Stimulated activated CD8-positive, alpha-beta memory T cell treated with anti-CD3 and anti-CD28 coated beads, Interleukin-7, amount 100 ng/mL, for 24 hours (primary cell): Measurements from ENCODE around the gene GLIPR2.
"Not testable (repeated sequence)": the region's sequence is repeated elsewhere in the genome, so short reads cannot be mapped to it uniquely, and the experiment has no call there.

Source experiments
- DNase-seq: peaks from one replicate; pipeline ENCODE4 v3.0.0-alpha.2; 2020; ENCODE audit warnings: low read depth

The GLIPR2 gene, protein sequence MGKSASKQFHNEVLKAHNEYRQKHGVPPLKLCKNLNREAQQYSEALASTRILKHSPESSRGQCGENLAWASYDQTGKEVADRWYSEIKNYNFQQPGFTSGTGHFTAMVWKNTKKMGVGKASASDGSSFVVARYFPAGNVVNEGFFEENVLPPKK

GRCh38 chr9:36136272-36136893, at the start of gene GLIPR2:
Gene GLIPR2 (plus strand): TSS chr9:36136733. CDS start chr9:36136779, 46 bp downstream.
- DNase-seq = peak; percentile 57

DNA sequence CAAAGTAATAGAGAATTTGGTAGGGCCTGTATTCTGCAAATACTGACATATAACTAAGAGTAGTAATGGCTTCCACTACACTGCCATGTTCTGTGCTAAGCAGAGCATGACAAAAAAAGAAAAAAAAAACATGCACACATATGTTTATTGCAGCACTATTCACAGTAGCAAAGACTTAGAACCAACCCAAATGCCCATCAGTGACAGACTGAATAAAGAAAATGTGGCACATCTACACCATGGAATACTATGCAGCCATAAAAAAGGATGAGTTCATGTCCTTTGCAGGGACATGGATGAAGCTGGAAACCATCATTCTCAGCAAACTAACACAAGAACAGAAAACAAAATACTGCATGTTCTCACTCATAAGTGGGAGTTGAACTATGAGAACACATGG, 49.5 kb upstream of the GLIPR2 start:
- DNase-seq = not testable (repeated sequence)

DNA sequence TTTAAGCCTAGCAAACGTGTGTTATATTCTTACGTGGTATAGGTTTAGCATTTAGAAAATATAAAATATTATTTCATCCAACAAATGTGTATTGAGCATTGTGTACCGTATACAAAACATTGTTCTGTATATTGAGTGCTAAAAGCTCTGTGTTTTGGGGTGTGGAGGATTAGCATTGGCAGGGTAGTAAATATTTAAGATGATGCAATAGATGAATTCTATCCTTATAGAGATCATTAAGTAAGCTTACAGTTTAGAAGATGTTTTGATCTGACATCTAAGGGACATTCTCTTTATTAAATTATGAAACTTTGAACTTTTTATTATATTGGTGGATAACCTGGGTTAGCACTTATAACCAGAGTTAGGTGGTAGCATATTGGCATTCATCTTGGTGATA, 48.5 kb upstream of the GLIPR2 start:
- DNase-seq = no peak

DNA sequence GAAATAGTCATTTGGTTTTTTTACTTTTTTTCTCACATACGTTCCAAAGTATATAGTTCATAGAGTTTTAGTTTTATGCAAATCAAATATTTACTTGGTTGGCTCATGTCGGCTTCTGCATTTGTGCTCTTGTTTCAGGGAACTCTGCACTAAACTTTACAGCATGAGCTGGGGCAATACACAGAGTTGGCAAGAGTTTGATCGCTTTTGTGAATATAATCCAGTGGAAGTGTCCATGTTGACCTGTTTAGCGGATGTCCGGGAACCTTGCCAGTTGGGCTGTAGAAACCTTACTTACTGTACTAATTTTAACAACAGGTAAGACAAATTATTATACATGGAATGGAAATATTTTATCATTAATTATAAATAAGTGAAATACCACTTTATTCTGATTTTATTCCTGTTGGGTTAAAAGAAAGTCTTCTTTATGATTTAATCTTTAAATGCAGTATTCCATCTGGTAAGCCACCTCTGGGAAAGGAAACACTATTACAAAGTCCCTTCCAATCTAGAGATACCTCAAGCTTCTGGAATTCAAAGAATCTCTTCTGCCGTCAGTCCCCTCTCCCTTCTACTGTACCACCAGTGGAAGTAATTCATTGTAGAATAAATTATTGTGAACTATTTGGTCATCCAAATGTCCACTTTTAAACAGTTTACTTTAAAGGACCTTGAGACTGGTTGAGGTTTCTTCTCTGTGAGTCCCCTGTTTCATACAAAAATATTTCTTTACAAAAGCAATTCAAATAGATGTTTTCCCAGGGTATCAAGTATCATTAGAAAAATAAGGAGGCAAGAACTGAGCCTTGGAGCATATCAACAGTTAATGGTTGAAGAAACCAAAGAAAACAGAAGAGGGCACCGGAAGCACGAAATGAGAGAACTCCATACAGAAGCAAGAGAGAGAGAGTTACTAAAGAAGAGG, 45.2 kb upstream of the GLIPR2 start:
- no peak for DNase-seq

GRCh38 chr9:36092014-36092413, 44.5 kb upstream of the GLIPR2 start:
- no peak for DNase-seq

- no peak for DNase-seq
These were observed 43.9 kb upstream of the GLIPR2 start for GRCh38 chr9:36092509-36093215.

DNA sequence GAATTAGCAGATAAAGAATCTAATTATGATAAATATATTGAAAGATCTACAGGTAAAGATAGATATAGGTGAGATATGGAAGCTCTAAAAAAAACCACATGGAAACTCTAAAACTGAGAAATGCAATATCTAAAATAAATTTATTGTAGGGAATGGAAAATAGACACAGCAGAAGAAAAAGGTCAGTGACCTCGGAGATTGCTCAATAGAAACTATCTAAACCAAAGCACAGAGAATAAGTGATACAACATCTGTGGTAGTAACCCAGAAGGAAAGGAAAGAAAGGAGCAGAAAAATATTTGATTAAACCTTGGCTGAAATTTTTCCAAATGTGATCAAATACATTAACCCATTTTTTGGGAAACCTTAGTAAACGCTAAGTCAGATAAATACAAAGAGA, 43.1 kb upstream of the GLIPR2 start:
- DNase-seq = no peak

DNA sequence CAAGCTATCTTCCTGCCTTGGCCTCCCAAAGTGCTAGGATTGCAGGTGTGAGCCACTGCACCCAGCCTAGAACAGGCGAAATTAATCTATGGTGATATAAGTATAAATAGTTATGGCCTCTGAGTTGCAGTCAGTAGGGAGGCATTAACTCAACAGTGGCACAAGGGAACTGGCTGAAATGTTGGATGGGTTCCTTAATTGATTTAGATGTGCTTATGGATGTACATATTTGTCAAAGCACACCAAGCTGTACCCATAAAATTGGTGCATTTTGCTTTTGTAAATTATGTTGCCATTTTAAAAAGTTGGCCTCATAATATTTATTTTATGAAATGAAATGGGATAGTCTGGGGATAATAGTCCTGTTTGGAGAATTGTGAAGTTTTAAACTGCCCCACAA, 36.8 kb upstream of the GLIPR2 start:
- DNase-seq = no peak

- DNase-seq = no peak
These were observed 36.0 kb upstream of the GLIPR2 start for GRCh38 chr9:36100532-36100931.

GRCh38 chr9:36101916-36102741, 34.4 kb upstream of the GLIPR2 start:
- DNase-seq = no peak

DNA sequence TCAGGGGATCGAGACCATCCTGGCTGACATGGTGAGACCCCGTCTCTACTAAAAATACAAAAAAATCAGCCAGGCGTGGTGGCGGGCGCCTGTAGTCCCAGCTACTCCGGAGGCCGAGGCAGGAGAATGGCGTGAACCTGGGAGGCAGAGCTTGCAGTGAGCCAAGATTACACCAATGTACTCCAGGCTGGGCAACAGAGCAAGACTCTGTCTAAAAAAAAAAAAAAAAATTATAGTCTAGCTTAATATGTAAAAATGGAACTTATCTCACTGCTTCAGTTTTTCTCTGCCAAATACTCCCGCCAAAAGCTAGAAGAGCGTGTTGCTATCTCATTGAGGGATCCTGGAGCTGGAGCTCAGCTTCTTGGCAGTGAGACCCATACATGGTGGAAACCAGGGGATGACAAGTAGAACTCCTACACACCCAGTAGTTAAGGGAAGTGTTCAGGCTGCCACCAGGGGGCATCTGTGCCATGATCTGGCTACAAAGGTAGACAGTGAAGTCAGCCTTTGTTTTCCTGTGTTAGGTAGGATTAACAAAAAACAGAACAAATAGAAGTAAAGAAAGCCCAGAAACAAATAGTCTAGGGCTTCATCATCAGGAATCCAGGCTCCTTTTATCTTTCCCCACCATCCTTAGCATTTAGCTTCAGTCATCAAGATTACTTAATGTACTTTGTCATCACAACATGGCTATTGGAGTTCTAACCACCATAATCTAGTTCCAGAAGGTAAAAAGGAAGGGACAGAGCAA, 33.6 kb upstream of the GLIPR2 start:
- peak; percentile 77 for DNase-seq

GRCh38 chr9:36109071-36109470, 27.5 kb upstream of the GLIPR2 start:
- no peak for DNase-seq

GRCh38 chr9:36110434-36110833, 26.1 kb upstream of the GLIPR2 start:
- DNase-seq = no peak

DNA sequence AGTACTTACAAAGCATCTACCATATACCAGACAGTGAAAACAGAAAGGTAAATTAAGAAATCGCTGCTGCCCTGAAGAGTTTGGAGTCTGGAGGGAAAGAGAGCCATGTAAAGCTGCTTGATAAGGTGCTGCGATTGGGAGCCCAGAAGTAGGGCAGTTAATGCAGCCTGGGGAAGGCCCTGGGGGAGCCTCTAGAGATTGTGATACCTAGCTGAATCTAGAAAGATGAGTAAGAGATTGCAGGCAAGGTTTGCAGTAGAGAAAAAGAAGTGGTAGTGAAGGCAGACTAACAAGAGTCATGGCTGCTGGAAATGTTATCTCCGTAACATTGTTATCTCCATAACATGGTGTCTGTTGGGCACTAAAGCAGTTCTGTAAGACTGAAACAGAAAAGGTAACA, 24.0 kb upstream of the GLIPR2 start:
- no peak for DNase-seq

GRCh38 chr9:36113999-36114398, 22.5 kb upstream of the GLIPR2 start:
- no peak for DNase-seq

- DNase-seq = no peak
These were observed 19.9 kb upstream of the GLIPR2 start for GRCh38 chr9:36116593-36116992.

- no peak for DNase-seq
These were observed 18.3 kb upstream of the GLIPR2 start for GRCh38 chr9:36118201-36118600.

DNA sequence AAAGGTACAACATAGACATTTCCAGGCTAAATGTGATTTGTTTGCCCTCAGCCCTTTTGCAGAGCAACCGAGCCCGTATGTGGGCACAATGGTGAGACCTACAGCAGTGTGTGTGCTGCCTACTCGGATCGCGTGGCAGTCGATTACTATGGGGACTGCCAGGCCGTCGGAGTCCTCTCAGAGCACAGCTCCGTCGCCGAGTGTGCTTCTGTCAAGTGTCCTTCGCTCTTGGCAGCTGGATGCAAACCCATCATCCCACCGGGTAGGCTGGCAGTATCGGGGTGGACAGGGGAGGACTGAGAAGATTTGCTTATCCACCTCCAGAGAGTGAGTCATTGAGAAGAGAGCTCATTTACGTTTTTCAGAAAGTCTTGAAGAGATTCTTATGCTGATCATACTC, 17.8 kb upstream of the GLIPR2 start:
- no peak for DNase-seq

DNA sequence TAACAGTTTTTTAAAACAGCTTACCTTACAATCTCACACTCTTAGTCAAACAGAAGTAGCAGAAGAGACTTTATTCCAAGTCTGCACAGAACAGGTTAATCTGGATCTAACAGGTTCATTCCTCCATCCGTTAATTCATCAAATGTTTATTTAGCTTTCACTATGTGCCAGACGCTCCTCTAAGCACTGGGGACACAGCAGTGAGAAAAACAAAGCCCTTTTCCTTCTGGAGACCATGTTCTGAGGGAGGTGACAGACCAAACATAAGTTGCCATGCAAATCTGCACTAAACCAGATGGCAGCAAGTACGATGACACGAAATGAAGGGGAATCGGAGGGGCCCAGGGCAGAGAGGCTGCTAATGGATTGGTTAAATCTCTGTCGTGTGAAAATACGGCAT, 17.1 kb upstream of the GLIPR2 start:
- DNase-seq = no peak

GRCh38 chr9:36120705-36121104, 15.8 kb upstream of the GLIPR2 start:
- no peak for DNase-seq

DNA sequence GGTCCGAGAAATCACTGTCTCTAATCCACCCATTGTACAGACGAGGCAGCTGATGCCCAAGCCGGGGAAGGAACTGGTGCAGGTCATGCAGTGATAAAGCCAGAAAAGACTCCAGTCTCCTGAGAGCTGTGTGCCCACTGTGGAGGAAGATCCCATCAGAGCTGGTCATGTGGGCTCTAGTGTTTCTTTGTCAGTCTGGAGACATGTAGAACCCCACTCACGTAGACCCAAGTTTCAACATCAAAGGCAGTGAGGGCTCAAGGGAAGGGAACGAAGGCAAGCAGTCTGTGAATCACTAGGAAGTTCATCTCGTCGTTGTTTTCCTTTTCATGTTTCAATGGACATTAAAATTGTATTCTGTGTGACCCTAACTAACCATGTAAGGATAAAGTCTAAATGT, 14.6 kb upstream of the GLIPR2 start:
- no peak for DNase-seq
